GM19240 (cell line): Measurements from ENCODE around the gene CD276.
"Not testable (repeated sequence)": the region's sequence is repeated elsewhere in the genome, so short reads cannot be mapped to it uniquely, and the experiment has no call there.

Experiments used
- DNase-seq: peaks from one replicate; pipeline ENCODE4 v3.0.0; 2011; ENCODE audit warnings: low spot score; ENCODE audit not compliant: insufficient read length

Gene CD276

GRCh38 chr15:73709686-73710085 is 25.5 kb downstream of the CD276 start:
- DNase-seq = no peak

GRCh38 chr15:73710321-73710720 is 26.1 kb downstream of the CD276 start:
- no peak for DNase-seq

- DNase-seq = no peak
Measured at GRCh38 chr15:73711526-73711925, 27.3 kb downstream of the CD276 start.

GRCh38 chr15:73712107-73712506 is 27.9 kb downstream of the CD276 start:
- no peak for DNase-seq

- no peak for DNase-seq
Measured at GRCh38 chr15:73714695-73715301, 30.6 kb downstream of the CD276 start.

- no peak for DNase-seq
Measured at GRCh38 chr15:73715417-73715816, 31.2 kb downstream of the CD276 start.

GRCh38 chr15:73716417-73716816 is 32.2 kb downstream of the CD276 start:
- no peak for DNase-seq

GRCh38 chr15:73717206-73717605 is 33.0 kb downstream of the CD276 start:
- DNase-seq = no peak

- no peak for DNase-seq
Measured at GRCh38 chr15:73717802-73718201, 33.6 kb downstream of the CD276 start.

GRCh38 chr15:73718694-73719093 is 34.5 kb downstream of the CD276 start:
- DNase-seq = no peak

GRCh38 chr15:73722425-73722824 is 38.2 kb downstream of the CD276 start:
- DNase-seq = no peak

- no peak for DNase-seq
Measured at GRCh38 chr15:73723191-73723590, 39.0 kb downstream of the CD276 start.

GRCh38 chr15:73724212-73724611 is 40.0 kb downstream of the CD276 start:
- DNase-seq = no peak

GRCh38 chr15:73727330-73727976 is 43.3 kb downstream of the CD276 start:
- DNase-seq = no peak

- not testable (repeated sequence) for DNase-seq
Measured at GRCh38 chr15:73732051-73732450, 47.9 kb downstream of the CD276 start.

GRCh38 chr15:73732930-73733329 is 48.7 kb downstream of the CD276 start:
- no peak for DNase-seq

- no peak for DNase-seq
Measured at GRCh38 chr15:73737535-73737934, 53.4 kb downstream of the CD276 start.

GRCh38 chr15:73740152-73741048 is 56.2 kb downstream of the CD276 start:
- DNase-seq = no peak

- no peak for DNase-seq
Measured at GRCh38 chr15:73741321-73741836, 57.2 kb downstream of the CD276 start.

GRCh38 chr15:73744293-73744692 is 60.1 kb downstream of the CD276 start:
- DNase-seq = no peak

- no peak for DNase-seq
Measured at GRCh38 chr15:73745073-73745472, 60.9 kb downstream of the CD276 start.

GRCh38 chr15:73746261-73746660 is 62.1 kb downstream of the CD276 start:
- DNase-seq = no peak
